WTC11 (cell line): Measurements from ENCODE around the gene GZMM. TPM values are rescaled to one million over a fixed set of nuclear protein-coding genes. Genes with fewer than 3 reads are reported as not detected.
A peak's percentile ranks its signal among the peaks of the same experiment; 100 is the strongest.

Source experiments
- ATAC-seq: fragments of 200-7000 bp; cut with Tn5 transposase; 2 replicates; pipeline ENCODE4 v1.10.0; 2021; ENCODE audit warnings: mild to moderate bottlenecking, moderate library complexity
- CTCF ChIA-PET: fragments of 300-600 bp; sonication (Branson Sonifier 250); formaldehyde crosslinking; loops from one replicate; lab custom pipeline; 2021; ENCODE audit warnings: antibody characterized with exemption; lab: Charles Lee
- POLR2A ChIA-PET: fragments of 350-600 bp; sonication (Branson Sonifier 250); formaldehyde crosslinking; loops from one replicate; lab custom pipeline; 2021; ENCODE audit warnings: antibody characterized with exemption; lab: Charles Lee
- DNase-seq: peaks from one replicate; pipeline ENCODE4 v3.0.0; 2021; ENCODE audit warnings: low spot score
- H3K27ac Mint-ChIP-seq: 2 replicates; pipeline ENCODE4 v1.8.0; 2021; ENCODE audit warnings: mixed read lengths
- H3K27me3 Mint-ChIP-seq: 2 replicates; pipeline ENCODE4 v1.8.0; 2021; ENCODE audit warnings: low read depth, mild to moderate bottlenecking, moderate library complexity, mixed read lengths
- H3K36me3 Mint-ChIP-seq: 2 replicates; pipeline ENCODE4 v1.8.0; 2021; ENCODE audit warnings: mixed read lengths
- H3K4me1 Mint-ChIP-seq: 2 replicates; pipeline ENCODE4 v1.8.0; 2022; ENCODE audit warnings: mixed read lengths
- H3K4me3 Mint-ChIP-seq: 2 replicates; pipeline ENCODE4 v1.8.0; 2021; ENCODE audit warnings: mild to moderate bottlenecking, moderate library complexity, mixed read lengths
- H3K9me3 Mint-ChIP-seq: 2 replicates; pipeline ENCODE4 v1.8.0; 2021; ENCODE audit warnings: mixed read lengths
- EMX1 ChIP-seq: fragments of 250-450 bp; sonication (Bioruptor Pico); IDR thresholded peaks from 2 replicates; pipeline ENCODE4 v1.8.0; 2021; ENCODE audit warnings: mild to moderate bottlenecking
- GABPB1 ChIP-seq: sonication (generic); formaldehyde crosslinking; IDR thresholded peaks from 2 replicates; pipeline ENCODE4 v1.8.1; 2023; ENCODE audit warnings: mild to moderate bottlenecking, missing genetic modification reagents
- GTF2I ChIP-seq: fragments of 250-450 bp; sonication (Bioruptor Pico); conservative IDR thresholded peaks from 2 replicates; pipeline ENCODE4 v1.4.0; 2021; ENCODE audit warnings: mild to moderate bottlenecking
- HMGA2 ChIP-seq: fragments of 250-450 bp; sonication (Bioruptor Pico); IDR thresholded peaks from 2 replicates; pipeline ENCODE4 v1.4.0; 2021; ENCODE audit warnings: mild to moderate bottlenecking, moderate library complexity
- JUN ChIP-seq: sonication (generic); formaldehyde crosslinking; IDR thresholded peaks from 2 replicates; pipeline ENCODE4 v1.8.0; 2023; ENCODE audit warnings: mild to moderate bottlenecking, missing genetic modification reagents
- NFATC4 ChIP-seq: fragments of 250-450 bp; sonication (Bioruptor Pico); IDR thresholded peaks from 2 replicates; pipeline ENCODE4 v1.9.0; 2021; ENCODE audit warnings: mild to moderate bottlenecking
- OVOL2 ChIP-seq: fragments of 250-450 bp; sonication (Bioruptor Pico); IDR thresholded peaks from 2 replicates; pipeline ENCODE4 v1.9.0; 2021; ENCODE audit warnings: mild to moderate bottlenecking, borderline replicate concordance
- ZBTB21 ChIP-seq: sonication (generic); formaldehyde crosslinking; IDR thresholded peaks from 2 replicates; pipeline ENCODE4 v1.8.1; 2023; ENCODE audit warnings: mild to moderate bottlenecking, missing genetic modification reagents, borderline replicate concordance
- ZNF219 ChIP-seq: sonication (generic); formaldehyde crosslinking; IDR thresholded peaks from 2 replicates; pipeline ENCODE4 v1.8.0; 2023; ENCODE audit warnings: missing genetic modification reagents, mild to moderate bottlenecking, borderline replicate concordance
- total RNA-seq: library from RNA; stranded (reverse); gene quantifications from 3 replicates; pipeline ENCODE4 v1.2.3, GENCODE V29; 2021
- TF ChIP-seq, protein P1 (sequence below): sonication (generic); formaldehyde crosslinking; IDR thresholded peaks from 2 replicates; pipeline ENCODE4 v1.8.0; 2022; ENCODE audit warnings: mild to moderate bottlenecking, missing genetic modification reagents
- TF ChIP-seq, protein P2 (sequence below): sonication (generic); formaldehyde crosslinking; IDR thresholded peaks from 2 replicates; pipeline ENCODE4 v1.8.1; 2023; ENCODE audit warnings: mild to moderate bottlenecking, moderate library complexity, missing genetic modification reagents
- TF ChIP-seq, protein P3 (sequence below): sonication (generic); formaldehyde crosslinking; IDR thresholded peaks from 2 replicates; pipeline ENCODE4 v1.8.0; 2022; ENCODE audit warnings: mild to moderate bottlenecking, missing genetic modification reagents

The GZMM gene
- total RNA-seq, 1 experiment from 2014 or later = 0.68 TPM

DNA sequence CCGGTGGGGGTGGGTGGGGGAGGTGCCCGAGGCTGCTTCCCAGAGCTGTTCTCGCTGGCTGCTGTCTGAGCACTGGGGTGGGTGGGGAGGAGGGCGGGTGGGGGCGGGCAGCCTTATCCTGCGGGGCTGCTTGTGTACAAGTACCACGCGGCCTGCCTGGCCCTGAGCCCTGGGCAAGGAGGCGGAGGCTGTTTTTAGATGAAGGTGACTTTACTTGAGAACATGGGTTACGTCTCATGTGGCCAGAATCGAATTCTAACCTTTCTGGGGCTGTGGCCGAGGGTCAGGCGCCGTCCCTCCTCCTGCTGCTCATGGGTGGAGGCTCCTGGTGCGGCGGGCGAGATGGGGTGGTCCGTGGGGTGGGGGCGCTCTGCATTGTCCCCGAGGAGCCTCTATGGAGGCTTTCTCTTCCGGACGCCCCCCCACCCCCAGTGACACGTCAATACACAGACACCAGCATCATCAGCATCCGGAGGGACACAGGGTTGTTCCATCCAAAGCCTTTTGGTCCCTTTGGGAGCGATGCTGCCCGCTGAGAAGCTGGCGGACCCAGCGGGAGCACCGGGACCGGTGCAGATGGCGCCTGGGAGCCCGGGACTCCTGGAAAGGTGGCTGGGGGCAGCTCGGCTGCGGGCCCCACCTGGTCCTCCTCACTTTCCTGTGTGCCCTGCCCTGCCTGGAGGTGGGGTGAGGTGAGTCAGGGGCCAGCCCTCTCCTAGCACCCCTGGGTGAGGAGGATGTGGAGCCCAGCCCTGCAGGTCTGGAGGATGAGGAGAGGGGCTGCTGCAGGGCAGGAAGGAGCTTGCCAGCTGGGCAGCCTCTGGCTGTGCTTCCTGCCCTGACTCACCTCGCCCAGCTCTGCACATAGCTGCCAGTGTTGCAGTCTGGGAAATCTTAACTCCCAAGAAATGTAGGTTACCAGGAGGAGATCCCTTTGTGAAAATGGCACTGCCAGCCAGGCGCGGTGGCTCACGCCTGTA, 32.0 kb downstream of the GZMM start:
- CTCF ChIA-PET = interaction anchor here (0.5 to 3.0 kb wide), 5 partner anchors 9 to 58 kb away, joined by 3 to 32 read pairs (median 5); no protein-coding TSS in a partner anchor
- no peak overlapping the region for H3K27ac Mint-ChIP-seq
- TF ChIP-seq ZNF219 (CRISPR knock-in tag) (no peak), OVOL2 (CRISPR knock-in tag) (no peak), GTF2I (CRISPR knock-in tag) (no peak), NFATC4 (CRISPR knock-in tag) (no peak)
- TF ChIP-seq, protein P1, sequence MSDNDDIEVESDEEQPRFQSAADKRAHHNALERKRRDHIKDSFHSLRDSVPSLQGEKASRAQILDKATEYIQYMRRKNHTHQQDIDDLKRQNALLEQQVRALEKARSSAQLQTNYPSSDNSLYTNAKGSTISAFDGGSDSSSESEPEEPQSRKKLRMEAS (CRISPR knock-in tag) = no peak
- H3K4me1 Mint-ChIP-seq = peaks cover 27% of the 10 kb centered on the region
- no peaks in the 10 kb centered on the region for H3K36me3 Mint-ChIP-seq
- H3K9me3 Mint-ChIP-seq = no peaks in the 10 kb centered on the region
- POLR2A ChIA-PET = interaction anchor here (0.9 kb wide), 1 partner anchor 8 kb away, joined by 3 read pairs; no protein-coding TSS in a partner anchor
- no peak for ATAC-seq
- peaks cover 9% of the 10 kb centered on the region for H3K27me3 Mint-ChIP-seq
- DNase-seq = no peak
- H3K4me3 Mint-ChIP-seq = no peak overlapping the region

DNA sequence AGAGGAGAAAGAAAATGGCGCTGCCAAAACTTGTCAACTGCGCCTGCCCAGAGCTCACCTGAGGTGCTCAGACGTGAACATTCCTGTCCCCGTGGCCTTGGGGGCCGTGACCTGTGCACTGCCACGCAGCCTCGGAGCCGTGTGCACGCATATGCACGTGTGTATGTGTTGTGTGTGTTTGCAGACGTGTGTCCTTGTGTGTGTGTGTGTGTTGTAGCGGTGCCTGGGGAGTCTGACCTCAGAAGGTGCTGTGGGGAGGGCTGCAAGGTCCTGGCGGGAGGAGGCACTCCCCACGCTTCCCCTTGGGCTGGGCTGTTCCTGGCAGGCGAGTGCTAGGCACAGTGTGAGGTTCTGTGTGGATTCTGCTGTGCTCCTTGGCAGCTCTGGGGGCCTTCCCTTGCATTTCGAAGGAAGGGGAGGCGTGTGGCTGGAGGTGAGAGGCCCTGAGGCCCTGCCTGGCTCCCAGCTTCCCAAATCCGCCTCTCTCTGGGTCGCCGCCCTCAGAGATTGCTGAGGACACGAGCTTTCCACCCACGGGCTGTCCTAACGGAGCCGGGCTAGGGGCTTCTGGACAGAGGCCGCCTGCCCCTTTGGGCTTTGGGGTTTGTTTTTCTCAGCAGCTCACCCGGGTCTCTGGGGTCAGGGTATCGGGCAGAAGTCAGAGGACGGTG, 33.0 kb downstream of the GZMM start:
- ATAC-seq = no peak
- H3K4me3 Mint-ChIP-seq = no peak overlapping the region
- no peak for DNase-seq
- no peaks in the 10 kb centered on the region for H3K36me3 Mint-ChIP-seq
- ChIA-PET CTCF (interaction anchor here (0.5 to 3.0 kb wide), 6 partner anchors 8 to 70 kb away, joined by 3 to 32 read pairs (median 4); no protein-coding TSS in a partner anchor), POLR2A (no interaction called here)
- H3K9me3 Mint-ChIP-seq = no peaks in the 10 kb centered on the region
- H3K4me1 Mint-ChIP-seq = peaks cover 21% of the 10 kb centered on the region
- H3K27ac Mint-ChIP-seq = peak overlapping the region; percentile 82
- TF ChIP-seq, protein P2, sequence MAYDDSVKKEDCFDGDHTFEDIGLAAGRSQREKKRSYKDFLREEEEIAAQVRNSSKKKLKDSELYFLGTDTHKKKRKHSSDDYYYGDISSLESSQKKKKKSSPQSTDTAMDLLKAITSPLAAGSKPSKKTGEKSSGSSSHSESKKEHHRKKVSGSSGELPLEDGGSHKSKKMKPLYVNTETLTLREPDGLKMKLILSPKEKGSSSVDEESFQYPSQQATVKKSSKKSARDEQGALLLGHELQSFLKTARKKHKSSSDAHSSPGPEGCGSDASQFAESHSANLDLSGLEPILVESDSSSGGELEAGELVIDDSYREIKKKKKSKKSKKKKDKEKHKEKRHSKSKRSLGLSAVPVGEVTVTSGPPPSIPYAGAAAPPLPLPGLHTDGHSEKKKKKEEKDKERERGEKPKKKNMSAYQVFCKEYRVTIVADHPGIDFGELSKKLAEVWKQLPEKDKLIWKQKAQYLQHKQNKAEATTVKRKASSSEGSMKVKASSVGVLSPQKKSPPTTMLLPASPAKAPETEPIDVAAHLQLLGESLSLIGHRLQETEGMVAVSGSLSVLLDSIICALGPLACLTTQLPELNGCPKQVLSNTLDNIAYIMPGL (CRISPR knock-in tag) = no peak
- TF ChIP-seq NFATC4 (CRISPR knock-in tag) (no peak), EMX1 (no peak), GABPB1 (CRISPR knock-in tag) (no peak), ZBTB21 (CRISPR knock-in tag) (no peak), JUN (CRISPR knock-in tag) (no peak), HMGA2 (CRISPR knock-in tag) (no peak)
- H3K27me3 Mint-ChIP-seq = peaks cover 2% of the 10 kb centered on the region; the same call in 1 of the 2 replicates

DNA sequence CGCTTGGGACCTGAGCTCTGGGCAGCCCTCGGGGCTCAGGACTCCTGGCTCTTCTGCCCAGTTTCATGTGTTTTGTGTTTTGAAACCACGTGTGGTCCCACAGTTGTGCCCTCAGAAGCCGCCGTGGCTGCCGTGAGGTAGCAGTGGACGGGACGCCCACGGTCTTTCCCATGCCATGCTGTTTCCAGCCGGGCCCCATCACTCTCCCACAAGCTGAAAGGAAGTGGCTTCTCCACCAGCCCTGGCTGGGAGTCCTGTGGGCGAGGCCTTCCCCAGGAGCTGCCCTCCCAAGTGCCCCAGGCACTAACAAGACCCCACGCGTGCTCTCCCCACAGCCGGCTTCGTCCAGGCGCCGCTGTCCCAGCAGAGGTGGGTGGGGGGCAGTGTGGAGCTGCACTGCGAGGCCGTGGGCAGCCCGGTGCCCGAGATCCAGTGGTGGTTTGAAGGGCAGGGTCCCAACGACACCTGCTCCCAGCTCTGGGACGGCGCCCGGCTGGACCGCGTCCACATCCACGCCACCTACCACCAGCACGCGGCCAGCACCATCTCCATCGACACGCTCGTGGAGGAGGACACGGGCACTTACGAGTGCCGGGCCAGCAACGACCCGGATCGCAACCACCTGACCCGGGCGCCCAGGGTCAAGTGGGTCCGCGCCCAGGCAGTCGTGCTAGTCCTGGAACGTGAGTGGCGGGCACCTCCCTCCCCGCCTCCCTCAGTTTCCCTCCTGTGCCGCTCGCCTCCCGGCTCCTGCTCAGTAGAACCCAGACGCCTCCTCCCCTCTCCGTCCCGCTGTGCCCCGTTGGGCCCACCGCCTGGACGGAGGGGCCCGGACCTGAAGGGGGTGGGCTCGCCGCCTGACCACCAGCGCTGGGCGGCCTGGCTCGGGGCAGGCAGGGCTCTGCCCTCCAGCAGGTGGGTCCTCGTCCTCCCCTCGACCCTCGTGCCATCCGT, 33.9 kb downstream of the GZMM start:
- H3K4me3 Mint-ChIP-seq = no peak overlapping the region
- POLR2A ChIA-PET = no interaction called here
- no peaks in the 10 kb centered on the region for H3K9me3 Mint-ChIP-seq
- no peaks in the 10 kb centered on the region for H3K36me3 Mint-ChIP-seq
- ATAC-seq = no peak; the same call in 1 of the 2 replicates
- TF ChIP-seq, protein P3, sequence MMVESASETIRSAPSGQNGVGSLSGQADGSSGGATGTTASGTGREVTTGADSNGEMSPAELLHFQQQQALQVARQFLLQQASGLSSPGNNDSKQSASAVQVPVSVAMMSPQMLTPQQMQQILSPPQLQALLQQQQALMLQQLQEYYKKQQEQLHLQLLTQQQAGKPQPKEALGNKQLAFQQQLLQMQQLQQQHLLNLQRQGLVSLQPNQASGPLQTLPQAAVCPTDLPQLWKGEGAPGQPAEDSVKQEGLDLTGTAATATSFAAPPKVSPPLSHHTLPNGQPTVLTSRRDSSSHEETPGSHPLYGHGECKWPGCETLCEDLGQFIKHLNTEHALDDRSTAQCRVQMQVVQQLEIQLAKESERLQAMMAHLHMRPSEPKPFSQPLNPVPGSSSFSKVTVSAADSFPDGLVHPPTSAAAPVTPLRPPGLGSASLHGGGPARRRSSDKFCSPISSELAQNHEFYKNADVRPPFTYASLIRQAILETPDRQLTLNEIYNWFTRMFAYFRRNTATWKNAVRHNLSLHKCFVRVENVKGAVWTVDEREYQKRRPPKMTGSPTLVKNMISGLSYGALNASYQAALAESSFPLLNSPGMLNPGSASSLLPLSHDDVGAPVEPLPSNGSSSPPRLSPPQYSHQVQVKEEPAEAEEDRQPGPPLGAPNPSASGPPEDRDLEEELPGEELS (CRISPR knock-in tag) = no peak
- TF ChIP-seq, all 79 proteins: peak for 0
- CTCF ChIA-PET = interaction anchor here (0.6 to 1.4 kb wide), 5 partner anchors 22 to 689 kb away, joined by 3 read pairs; no protein-coding TSS in a partner anchor
- DNase-seq = no peak
- Mint-ChIP-seq H3K27me3 (no peaks in the 10 kb centered on the region), H3K4me1 (peaks cover 19% of the 10 kb centered on the region), H3K27ac (no peak overlapping the region)
